IPS-11a (cell line): ENCODE results near the gene TUT4.

Experiments used
- H3K4me3 ChIP-seq: one replicate; pipeline ENCODE4 v1.5.1; 2013; ENCODE audit warnings: low read depth, low read length, control low read depth

TUT4 gene

GRCh38 chr1:52576074-52576473 lies 23.2 kb upstream of the TUT4 start:
- no peak overlapping the region for H3K4me3 ChIP-seq

- no peak overlapping the region for H3K4me3 ChIP-seq
Observed at GRCh38 chr1:52574594-52574993, 21.7 kb upstream of the TUT4 start.

GRCh38 chr1:52572387-52572786 lies 19.5 kb upstream of the TUT4 start:
- H3K4me3 ChIP-seq = no peak overlapping the region

DNA sequence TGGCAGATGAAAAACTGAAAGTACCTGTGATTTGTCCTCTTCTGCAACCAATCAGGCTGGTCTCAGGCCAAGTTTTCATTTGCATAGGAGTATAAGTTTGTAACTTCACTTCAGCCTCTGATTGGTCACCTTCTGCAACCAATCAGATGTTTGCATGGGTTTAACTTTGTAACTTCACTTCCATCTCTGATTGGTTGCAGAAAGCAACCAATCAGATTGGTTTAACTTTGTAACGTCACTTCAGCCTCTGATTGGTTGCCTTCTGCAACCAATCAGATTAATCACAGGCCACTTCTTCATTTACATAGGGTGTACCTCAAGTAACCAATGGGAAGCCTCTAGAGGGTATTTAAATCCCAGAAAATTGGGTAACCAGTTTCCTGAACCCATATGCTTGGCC lies 18.9 kb upstream of the TUT4 start:
- H3K4me3 ChIP-seq = no peak overlapping the region

- H3K4me3 ChIP-seq = no peak overlapping the region
Observed at GRCh38 chr1:52569449-52570210, 16.7 kb upstream of the TUT4 start.

DNA sequence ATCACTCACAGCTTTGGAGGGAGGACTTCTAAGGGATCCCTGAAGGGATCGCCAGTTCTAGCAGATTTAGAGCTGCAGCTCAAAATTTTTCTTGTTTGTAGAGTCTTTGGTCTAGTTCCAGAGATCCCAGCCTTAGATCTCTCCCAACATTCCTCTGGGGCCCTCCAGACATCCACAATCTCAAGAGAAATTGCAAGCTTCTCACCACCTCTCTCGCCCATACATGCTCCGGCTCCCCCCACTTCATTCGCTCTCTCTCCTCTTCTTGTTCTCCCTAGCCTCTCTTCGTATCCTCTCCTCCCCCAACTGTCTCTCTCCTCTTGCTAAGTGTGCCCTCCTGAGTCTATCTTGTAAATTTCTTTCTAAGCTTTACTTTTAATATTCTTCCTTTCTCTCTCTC lies 15.1 kb upstream of the TUT4 start:
- no peak overlapping the region for H3K4me3 ChIP-seq

DNA sequence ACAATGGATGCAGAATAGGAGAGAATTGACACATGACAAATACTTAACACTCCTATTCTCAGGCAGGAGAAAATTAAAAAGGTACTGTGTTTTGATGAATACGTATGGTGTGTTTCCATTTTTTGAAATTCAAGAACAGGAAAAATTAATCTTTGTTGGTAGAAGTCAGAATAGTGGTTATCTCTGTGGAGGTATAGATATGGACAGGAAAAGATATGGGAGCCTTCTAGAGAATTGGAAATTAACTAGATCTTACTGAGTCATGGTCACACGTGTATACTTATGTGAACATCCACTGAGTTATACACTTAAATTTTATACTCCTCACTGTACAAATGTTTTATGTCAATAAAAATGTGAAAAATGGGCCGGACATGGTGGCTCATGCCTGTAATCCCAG lies 9.9 kb upstream of the TUT4 start:
- H3K4me3 ChIP-seq = no peak overlapping the region

GRCh38 chr1:52559875-52560274 lies 7.0 kb upstream of the TUT4 start:
- H3K4me3 ChIP-seq = no peak overlapping the region

- no peak overlapping the region for H3K4me3 ChIP-seq
Observed at GRCh38 chr1:52558941-52559340, 6.0 kb upstream of the TUT4 start.

- H3K4me3 ChIP-seq = no peak overlapping the region
Observed at GRCh38 chr1:52556641-52557360, 3.9 kb upstream of the TUT4 start.

DNA sequence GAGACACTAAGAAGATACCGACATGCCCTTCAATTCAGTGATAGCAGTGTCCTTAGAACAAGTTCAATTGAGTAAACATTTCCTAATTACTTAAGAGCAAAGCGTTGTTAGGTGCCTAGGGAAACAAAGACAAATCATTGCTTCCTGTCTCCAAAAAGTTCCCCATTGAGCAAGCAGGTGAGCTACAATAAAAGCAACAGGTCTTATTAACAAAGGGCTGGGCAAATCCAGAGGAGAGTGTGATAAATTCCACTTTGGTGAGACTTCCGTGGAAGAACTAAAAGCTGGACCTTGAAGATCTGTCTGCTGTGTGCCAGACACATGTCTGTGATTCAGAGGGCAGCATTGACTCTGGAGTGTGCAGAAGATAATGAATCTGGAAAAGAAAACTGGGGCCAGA lies 1.9 kb upstream of the TUT4 start:
- H3K4me3 ChIP-seq = no peak overlapping the region

GRCh38 chr1:52554267-52554640 lies 1.4 kb upstream of the TUT4 start:
- H3K4me3 ChIP-seq = peak overlapping the region; percentile 81

DNA sequence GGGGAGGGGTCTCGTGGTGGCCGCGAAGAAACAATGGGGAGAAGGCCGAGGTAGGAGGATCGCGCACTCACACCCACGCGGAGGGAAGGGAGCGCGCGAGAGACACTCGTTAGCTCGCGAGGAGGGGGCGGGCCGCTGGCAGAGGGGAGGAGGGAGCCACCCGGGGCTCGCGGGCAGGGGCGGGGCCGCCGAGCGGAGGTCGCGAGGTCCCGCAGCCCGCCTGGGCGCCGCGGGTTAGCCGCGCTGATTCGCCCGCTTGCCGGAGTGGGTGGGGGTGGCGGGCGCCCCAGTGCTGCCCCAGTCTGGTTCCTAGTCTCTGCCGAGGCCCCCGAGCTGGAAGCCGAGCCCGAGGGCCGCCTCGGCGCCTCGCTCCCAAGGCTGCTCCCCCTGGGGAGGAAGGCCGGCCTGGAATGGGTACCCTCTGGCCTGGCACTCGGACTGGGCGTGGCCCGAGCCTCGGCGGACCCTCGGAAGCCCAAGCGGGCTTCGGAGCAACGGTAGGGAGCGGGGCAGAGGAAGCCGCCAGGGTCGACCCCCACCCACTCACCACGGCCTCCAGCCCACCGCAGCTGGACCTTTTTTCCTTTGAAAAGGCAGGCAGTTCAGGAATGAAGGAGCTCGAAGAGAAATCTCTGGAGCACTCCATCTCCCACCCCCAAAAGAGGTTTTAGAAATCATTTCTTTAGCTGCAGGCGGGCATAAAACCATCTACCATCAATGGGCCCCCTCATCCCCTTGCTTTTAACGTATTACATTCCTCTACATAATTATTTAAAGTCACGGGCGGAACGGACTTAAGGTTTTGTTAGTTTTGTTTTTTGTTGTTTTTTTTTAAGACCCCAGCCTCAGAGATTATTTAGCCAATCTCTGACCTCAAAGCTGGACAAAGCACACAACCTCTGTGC lies 722 bp upstream of the TUT4 start:
- H3K4me3 ChIP-seq = peak overlapping the region; percentile 81

DNA sequence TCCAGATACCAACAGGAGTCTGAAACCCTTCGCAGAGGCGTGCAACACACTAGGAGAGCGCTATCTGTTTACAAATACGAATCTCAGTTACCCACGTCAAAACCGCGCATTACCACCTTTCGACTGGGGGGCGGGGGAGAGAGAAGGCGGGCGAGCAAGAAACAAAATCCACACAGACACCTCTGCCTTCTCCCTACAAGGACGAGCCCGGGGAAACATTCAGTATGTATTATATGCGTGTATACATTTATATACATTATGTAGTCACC lies 722 bp downstream of the TUT4 start:
- peak overlapping the region; percentile 93 for H3K4me3 ChIP-seq

GRCh38 chr1:52551507-52552235 lies 1.2 kb downstream of the TUT4 start:
- peak overlapping the region; percentile 93 for H3K4me3 ChIP-seq

GRCh38 chr1:52550447-52550846 lies 2.4 kb downstream of the TUT4 start:
- H3K4me3 ChIP-seq = no peak overlapping the region

DNA sequence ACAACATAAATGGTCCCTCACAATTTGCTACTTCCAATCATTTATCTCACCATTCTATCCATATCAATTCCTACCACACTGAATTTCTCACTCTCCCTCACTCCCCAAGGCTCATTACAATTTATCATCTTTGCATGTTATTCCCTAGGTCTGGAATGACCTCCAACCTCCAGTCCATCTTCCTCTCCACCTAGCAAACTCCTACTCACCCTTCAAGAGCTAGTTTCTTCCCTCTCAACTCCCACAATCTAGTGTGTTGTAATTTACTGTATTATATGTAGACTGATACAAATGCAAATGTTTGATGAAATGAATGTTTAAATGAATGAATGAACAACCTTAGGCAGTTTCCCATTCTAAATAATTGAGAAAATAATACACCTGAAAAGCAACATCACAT lies 3.6 kb downstream of the TUT4 start:
- H3K4me3 ChIP-seq = no peak overlapping the region

GRCh38 chr1:52546852-52547251 lies 6.0 kb downstream of the TUT4 start:
- no peak overlapping the region for H3K4me3 ChIP-seq

GRCh38 chr1:52544665-52545525 lies 8.0 kb downstream of the TUT4 start:
- H3K4me3 ChIP-seq = no peak overlapping the region

- no peak overlapping the region for H3K4me3 ChIP-seq
Observed at GRCh38 chr1:52542085-52542688, 10.7 kb downstream of the TUT4 start.
